Measurements from ENCODE around the gene LRRN3.

LRRN3 gene

GRCh38 chr7:111101856-111102646 lies 11.1 kb downstream of the LRRN3 start:
- FAIRE-seq (no peak), DNase-seq (ENCODE audit: extremely low spot score, insufficient read length, low read depth) (no peak)

GRCh38 chr7:111103136-111103535 lies 12.2 kb downstream of the LRRN3 start:
- no peak for DNase-seq (ENCODE audit: extremely low spot score, insufficient read length, low read depth)
- no peak for FAIRE-seq

GRCh38 chr7:111103678-111104274 lies 12.8 kb downstream of the LRRN3 start:
- DNase-seq (ENCODE audit: extremely low spot score, insufficient read length, low read depth) (no peak), FAIRE-seq (peak; percentile 60)

- FAIRE-seq (peak; percentile 46), DNase-seq (ENCODE audit: extremely low spot score, insufficient read length, low read depth) (no peak)
These were observed 13.8 kb downstream of the LRRN3 start for GRCh38 chr7:111104710-111105109.

GRCh38 chr7:111105269-111105668 lies 14.3 kb downstream of the LRRN3 start:
- FAIRE-seq: no peak
- no peak for DNase-seq (ENCODE audit: extremely low spot score, insufficient read length, low read depth)

- no peak for DNase-seq (ENCODE audit: extremely low spot score, insufficient read length, low read depth)
- no peak for FAIRE-seq
These were observed 16.7 kb downstream of the LRRN3 start for GRCh38 chr7:111107579-111107978.

GRCh38 chr7:111108000-111108399 lies 17.1 kb downstream of the LRRN3 start:
- FAIRE-seq (no peak), DNase-seq (ENCODE audit: extremely low spot score, insufficient read length, low read depth) (no peak)

- FAIRE-seq (no peak), DNase-seq (ENCODE audit: extremely low spot score, insufficient read length, low read depth) (no peak)
These were observed 17.6 kb downstream of the LRRN3 start for GRCh38 chr7:111108496-111108895.

- DNase-seq (ENCODE audit: extremely low spot score, insufficient read length, low read depth) (no peak), FAIRE-seq (no peak)
These were observed 21.5 kb downstream of the LRRN3 start for GRCh38 chr7:111112439-111112838.

- no peak for DNase-seq (ENCODE audit: extremely low spot score, insufficient read length, low read depth)
- peak; percentile 33 for FAIRE-seq
These were observed 22.5 kb downstream of the LRRN3 start for GRCh38 chr7:111113263-111114017.

- no peak for DNase-seq (ENCODE audit: extremely low spot score, insufficient read length, low read depth)
- FAIRE-seq: no peak
These were observed 25.0 kb downstream of the LRRN3 start for GRCh38 chr7:111115966-111116365.

- FAIRE-seq (no peak), DNase-seq (ENCODE audit: extremely low spot score, insufficient read length, low read depth) (no peak)
These were observed 36.1 kb downstream of the LRRN3 start for GRCh38 chr7:111126987-111127386.

GRCh38 chr7:111129435-111129834 lies 38.5 kb downstream of the LRRN3 start:
- FAIRE-seq (no peak), DNase-seq (ENCODE audit: extremely low spot score, insufficient read length, low read depth) (no peak)

- FAIRE-seq: no peak
- DNase-seq (ENCODE audit: extremely low spot score, insufficient read length, low read depth): no peak
These were observed 41.9 kb downstream of the LRRN3 start for GRCh38 chr7:111132833-111133232.

- DNase-seq (ENCODE audit: extremely low spot score, insufficient read length, low read depth) (no peak), FAIRE-seq (no peak)
These were observed 46.6 kb downstream of the LRRN3 start for GRCh38 chr7:111137296-111138192.

GRCh38 chr7:111138193-111138569 lies 47.3 kb downstream of the LRRN3 start:
- DNase-seq (ENCODE audit: extremely low spot score, insufficient read length, low read depth) (no peak), FAIRE-seq (peak; percentile 73)

GRCh38 chr7:111138586-111138985 lies 47.7 kb downstream of the LRRN3 start:
- no peak for FAIRE-seq
- no peak for DNase-seq (ENCODE audit: extremely low spot score, insufficient read length, low read depth)

- no peak for FAIRE-seq
- DNase-seq (ENCODE audit: extremely low spot score, insufficient read length, low read depth): no peak
These were observed 49.4 kb downstream of the LRRN3 start for GRCh38 chr7:111140091-111140865.

- no peak for FAIRE-seq
These were observed 54.5 kb downstream of the LRRN3 start for GRCh38 chr7:111145472-111145871.

More at GRCh38 chr7:111145472-111145871, 54.5 kb downstream of the LRRN3 start:
- DNase-seq (ENCODE audit: extremely low spot score, insufficient read length, low read depth): no peak

Data from GM18507 (cell line).